Neural cell (in vitro differentiated cells): ENCODE results near the gene NET1. TPM values are rescaled to one million over a fixed set of nuclear protein-coding genes. Genes with fewer than 3 reads are reported as not detected.

Source experiments
- H2AFZ ChIP-seq: fragments of 200-600, 300-800 bp; sonication (generic), shearing (Covaris generic); 2 replicates; pipeline ENCODE4 v1.6.0; 2014; ENCODE audit warnings: low read depth, mild to moderate bottlenecking, antibody characterized with exemption, low read length, moderate library complexity
- H3F3A ChIP-seq: fragments of 200-600 bp; shearing (Covaris generic); 2 replicates; pipeline ENCODE4 v1.6.1; 2016; ENCODE audit warnings: mild to moderate bottlenecking, moderate library complexity, mixed read lengths, antibody characterized with exemption, low read length; ENCODE audit not compliant: insufficient read depth, poor library complexity, severe bottlenecking
- H3K27ac ChIP-seq: fragments of 200-600, 300-800 bp; sonication (generic), shearing (Covaris generic); 2 replicates; pipeline ENCODE4 v1.5.1; 2014; ENCODE audit warnings: mild to moderate bottlenecking, low read length, moderate library complexity
- H3K27me3 ChIP-seq: fragments of 300-800, 200-600 bp; sonication (generic), shearing (Covaris generic); 2 replicates; pipeline ENCODE4 v1.6.0; 2014; ENCODE audit warnings: mild to moderate bottlenecking, low read depth, low read length, moderate library complexity; ENCODE audit not compliant: insufficient read depth
- H3K36me3 ChIP-seq: fragments of 300-800, 200-600 bp; sonication (generic), shearing (Covaris generic); 2 replicates; pipeline ENCODE4 v1.5.1; 2014; ENCODE audit warnings: mild to moderate bottlenecking, antibody characterized with exemption, low read length, moderate library complexity; ENCODE audit not compliant: insufficient read depth
- H3K4me2 ChIP-seq: fragments of 300-800, 200-600 bp; sonication (generic), shearing (Covaris generic); 2 replicates; pipeline ENCODE4 v1.6.0; 2014; ENCODE audit warnings: mild to moderate bottlenecking, low read length
- H3K4me3 ChIP-seq: fragments of 300-800, 200-600 bp; sonication (generic), shearing (Covaris generic); 2 replicates; pipeline ENCODE4 v1.5.1; 2014; ENCODE audit warnings: mild to moderate bottlenecking, low read length, moderate library complexity
- H3K79me2 ChIP-seq: fragments of 200-600 bp; shearing (Covaris generic); replicated peaks from 2 replicates; pipeline ENCODE4 v1.6.0; 2014; ENCODE audit warnings: mild to moderate bottlenecking, low read length, moderate library complexity; ENCODE audit not compliant: insufficient read depth
- H3K9ac ChIP-seq: fragments of 300-800, 200-600 bp; sonication (generic), shearing (Covaris generic); 2 replicates; pipeline ENCODE4 v1.6.1; 2016; ENCODE audit warnings: mild to moderate bottlenecking, low read length, mixed read lengths
- H3K9me2 ChIP-seq: fragments of 200-600 bp; shearing (Covaris generic); 2 replicates; pipeline ENCODE4 v1.6.1; 2016; ENCODE audit warnings: mild to moderate bottlenecking, low read length, mixed read lengths; ENCODE audit not compliant: insufficient read depth
- H3K9me3 ChIP-seq: fragments of 200-600, 300-800 bp; sonication (generic), shearing (Covaris generic); 2 replicates; pipeline ENCODE4 v1.6.1; 2016; ENCODE audit warnings: mild to moderate bottlenecking, mixed run types, low read length, moderate library complexity, mixed read lengths
- H4K20me1 ChIP-seq: fragments of 200-600 bp; shearing (Covaris generic); 2 replicates; pipeline ENCODE4 v1.6.1; 2016; ENCODE audit warnings: mild to moderate bottlenecking, mixed run types; ENCODE audit not compliant: insufficient read depth
- EP300 ChIP-seq: fragments of 450-650 bp; conservative IDR thresholded peaks from 2 replicates; pipeline ENCODE4 v1.6.1; 2014; ENCODE audit warnings: antibody characterized with exemption, mild to moderate bottlenecking, moderate library complexity; ENCODE audit not compliant: poor library complexity, severe bottlenecking
- EZH2 ChIP-seq: fragments of 200-600, 300-800 bp; shearing (Covaris generic), sonication (generic); IDR thresholded peaks from 2 replicates; pipeline ENCODE4 v1.6.1; 2014; ENCODE audit warnings: antibody characterized with exemption, low read length, borderline replicate concordance, mild to moderate bottlenecking; ENCODE audit not compliant: insufficient read depth, poor library complexity, severe bottlenecking
- MXI1 ChIP-seq: fragments of 450-650 bp; conservative IDR thresholded peaks from 2 replicates; pipeline ENCODE4 v1.6.1; 2014; ENCODE audit warnings: antibody characterized with exemption, mild to moderate bottlenecking; ENCODE audit not compliant: poor library complexity, severe bottlenecking
- POLR2AphosphoS5 ChIP-seq: IDR thresholded peaks from 2 replicates; pipeline ENCODE4 v1.6.1; 2012
- RAD21 ChIP-seq: fragments of 450-650 bp; conservative IDR thresholded peaks from 2 replicates; pipeline ENCODE4 v1.6.1; 2014; ENCODE audit warnings: antibody characterized with exemption, mild to moderate bottlenecking, moderate library complexity
- REST ChIP-seq: IDR thresholded peaks from 2 replicates; pipeline ENCODE4 v1.6.1; 2012; ENCODE audit warnings: borderline replicate concordance
- SMC3 ChIP-seq: fragments of 450-650 bp; conservative IDR thresholded peaks from 2 replicates; pipeline ENCODE4 v1.6.1; 2014; ENCODE audit warnings: antibody characterized with exemption, mild to moderate bottlenecking, moderate library complexity; ENCODE audit not compliant: poor library complexity
- TAF1 ChIP-seq: IDR thresholded peaks from 2 replicates; pipeline ENCODE4 v1.6.1; 2012; ENCODE audit warnings: low read depth
- polyA plus RNA-seq: library from polyadenylated mRNA; depleted of rRNA; stranded (reverse); fragments of >200 nt; gene quantifications from 2 replicates; pipeline ENCODE4 v1.2.3, GENCODE V29; 2014
- TF ChIP-seq, protein P1 (sequence below): fragments of 450-650 bp; IDR thresholded peaks from 2 replicates; pipeline ENCODE4 v1.5.1; 2014; ENCODE audit warnings: antibody characterized with exemption, mild to moderate bottlenecking, moderate library complexity; ENCODE audit not compliant: poor library complexity, severe bottlenecking

Gene NET1
- polyA plus RNA-seq, 1 donor from 2014 or later, result 8.0 TPM

DNA sequence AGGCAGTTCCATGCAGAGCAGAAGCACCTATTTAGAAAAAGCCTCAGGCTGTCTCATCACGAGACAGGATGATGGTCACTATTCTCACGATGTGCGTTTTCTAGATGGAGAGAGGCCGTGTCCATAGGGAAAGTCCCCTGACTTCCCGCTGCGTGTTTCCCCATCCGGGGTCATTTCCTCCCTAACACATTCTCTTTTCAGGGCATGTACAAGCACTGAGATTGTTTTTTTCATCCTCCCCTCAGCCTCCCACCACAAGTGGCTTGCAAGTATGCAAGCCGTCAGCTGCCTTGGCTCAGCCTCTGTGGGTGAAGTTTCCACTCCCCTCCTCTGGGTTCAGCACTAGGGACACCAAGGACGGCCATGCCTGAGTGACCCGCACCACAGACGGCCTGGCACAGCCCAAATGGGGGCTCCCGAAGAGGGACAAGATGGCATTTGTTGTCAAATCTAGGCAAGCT is 89.7 kb downstream of the NET1 start:
- H3K4me2 ChIP-seq, result no peak overlapping the region
- no peak overlapping the region for H3K4me3 ChIP-seq
- no peak overlapping the region for H3K27ac ChIP-seq
- H3K79me2 ChIP-seq, result no peaks in the 10 kb centered on the region
- no peak for TF ChIP-seq POLR2AphosphoS5
- TF ChIP-seq, protein P1, sequence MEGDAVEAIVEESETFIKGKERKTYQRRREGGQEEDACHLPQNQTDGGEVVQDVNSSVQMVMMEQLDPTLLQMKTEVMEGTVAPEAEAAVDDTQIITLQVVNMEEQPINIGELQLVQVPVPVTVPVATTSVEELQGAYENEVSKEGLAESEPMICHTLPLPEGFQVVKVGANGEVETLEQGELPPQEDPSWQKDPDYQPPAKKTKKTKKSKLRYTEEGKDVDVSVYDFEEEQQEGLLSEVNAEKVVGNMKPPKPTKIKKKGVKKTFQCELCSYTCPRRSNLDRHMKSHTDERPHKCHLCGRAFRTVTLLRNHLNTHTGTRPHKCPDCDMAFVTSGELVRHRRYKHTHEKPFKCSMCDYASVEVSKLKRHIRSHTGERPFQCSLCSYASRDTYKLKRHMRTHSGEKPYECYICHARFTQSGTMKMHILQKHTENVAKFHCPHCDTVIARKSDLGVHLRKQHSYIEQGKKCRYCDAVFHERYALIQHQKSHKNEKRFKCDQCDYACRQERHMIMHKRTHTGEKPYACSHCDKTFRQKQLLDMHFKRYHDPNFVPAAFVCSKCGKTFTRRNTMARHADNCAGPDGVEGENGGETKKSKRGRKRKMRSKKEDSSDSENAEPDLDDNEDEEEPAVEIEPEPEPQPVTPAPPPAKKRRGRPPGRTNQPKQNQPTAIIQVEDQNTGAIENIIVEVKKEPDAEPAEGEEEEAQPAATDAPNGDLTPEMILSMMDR, result no peak
- no peak for TF ChIP-seq MXI1
- TF ChIP-seq EZH2, result no peak
- no peak for TF ChIP-seq TAF1
- no peak for TF ChIP-seq REST
- TF ChIP-seq EP300, result no peak
- TF ChIP-seq SMC3, result no peak
- no peak for TF ChIP-seq RAD21
- no peaks in the 10 kb centered on the region for H3K36me3 ChIP-seq
- H3K9me2 ChIP-seq, result no peaks in the 10 kb centered on the region
- no peaks in the 10 kb centered on the region for H4K20me1 ChIP-seq
- no peaks in the 10 kb centered on the region for H3F3A ChIP-seq
- no peaks in the 10 kb centered on the region for H3K27me3 ChIP-seq
- no peaks in the 10 kb centered on the region for H3K9me3 ChIP-seq
- H2AFZ ChIP-seq, result no peak overlapping the region
- no peak overlapping the region for H3K9ac ChIP-seq

DNA sequence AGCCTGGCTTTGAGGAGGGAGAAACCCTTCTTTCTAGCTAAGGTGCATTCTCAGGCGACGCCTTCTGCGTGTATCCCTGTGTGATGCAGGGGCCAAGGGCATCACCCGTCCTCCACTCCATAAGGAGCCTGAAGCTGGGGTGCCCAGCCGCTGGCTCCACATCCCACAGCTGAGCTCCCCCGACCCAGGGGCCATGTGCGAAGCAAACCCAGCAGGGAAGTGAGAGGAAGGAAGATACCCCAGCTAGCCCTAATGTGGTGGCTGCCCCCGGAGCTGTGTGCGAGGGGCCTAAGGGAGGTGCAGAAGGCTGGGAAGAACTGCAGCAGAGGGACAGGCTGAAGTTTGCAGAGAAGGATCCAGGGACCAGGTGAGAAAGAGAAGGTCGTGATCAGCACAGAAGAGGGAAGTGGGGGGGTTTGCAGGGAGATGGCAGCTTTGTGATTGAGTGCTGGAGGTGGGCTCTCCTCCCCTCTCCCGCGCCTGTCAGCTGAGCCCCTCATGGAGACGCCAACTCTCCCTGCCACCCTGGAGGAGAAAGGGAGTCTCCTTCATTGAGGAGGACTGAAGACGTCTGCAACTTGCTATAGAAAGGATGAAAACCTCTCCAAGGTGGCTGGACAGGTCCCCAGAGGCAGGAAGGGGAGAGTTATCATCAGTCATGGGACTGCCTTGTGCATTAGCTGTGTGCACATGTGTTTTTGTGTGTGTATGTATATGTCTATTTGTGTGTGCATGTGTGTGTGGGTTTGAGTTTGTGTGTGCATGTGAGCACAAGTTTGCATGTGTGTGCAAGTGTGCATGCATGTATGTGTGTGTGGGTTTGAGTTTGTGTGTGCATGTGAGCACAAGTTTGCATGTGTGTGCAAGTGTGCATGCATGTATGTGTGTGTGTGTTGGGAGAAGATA is 90.5 kb downstream of the NET1 start:
- no peak for TF ChIP-seq RAD21
- TF ChIP-seq REST, result no peak
- TF ChIP-seq SMC3, result no peak
- TF ChIP-seq EP300, result no peak
- TF ChIP-seq TAF1, result no peak
- no peak for TF ChIP-seq POLR2AphosphoS5
- TF ChIP-seq MXI1, result no peak
- TF ChIP-seq, protein P1, result no peak
- TF ChIP-seq EZH2, result no peak
- no peaks in the 10 kb centered on the region for H3K9me2 ChIP-seq
- no peak overlapping the region for H3K27ac ChIP-seq
- no peaks in the 10 kb centered on the region for H4K20me1 ChIP-seq
- H3K4me2 ChIP-seq, result no peak overlapping the region
- no peaks in the 10 kb centered on the region for H3K27me3 ChIP-seq
- no peak overlapping the region for H3K9ac ChIP-seq
- no peak overlapping the region for H2AFZ ChIP-seq
- H3F3A ChIP-seq, result no peaks in the 10 kb centered on the region
- no peaks in the 10 kb centered on the region for H3K36me3 ChIP-seq
- H3K79me2 ChIP-seq, result no peaks in the 10 kb centered on the region
- no peaks in the 10 kb centered on the region for H3K9me3 ChIP-seq
- H3K4me3 ChIP-seq, result no peak overlapping the region
